ENCODE measurements around the gene LGALS3. TPM values are rescaled to one million over a fixed set of nuclear protein-coding genes. Genes with fewer than 3 reads are reported as not detected.
"Not testable (repeated sequence)": the region's sequence is repeated elsewhere in the genome, so short reads cannot be mapped to it uniquely, and the experiment has no call there.

The LGALS3 gene
- 10 to 100 TPM in 3 of 6 experiments, 1 to 10 TPM in 3; 3.1 to 21.6 (median 12.3) TPM for total RNA-seq
- long read RNA-seq, partial matches to known transcripts: 0 of 5 reads
- long read RNA-seq, other reads (novel, unspliced or antisense): 1 of 5 reads

DNA sequence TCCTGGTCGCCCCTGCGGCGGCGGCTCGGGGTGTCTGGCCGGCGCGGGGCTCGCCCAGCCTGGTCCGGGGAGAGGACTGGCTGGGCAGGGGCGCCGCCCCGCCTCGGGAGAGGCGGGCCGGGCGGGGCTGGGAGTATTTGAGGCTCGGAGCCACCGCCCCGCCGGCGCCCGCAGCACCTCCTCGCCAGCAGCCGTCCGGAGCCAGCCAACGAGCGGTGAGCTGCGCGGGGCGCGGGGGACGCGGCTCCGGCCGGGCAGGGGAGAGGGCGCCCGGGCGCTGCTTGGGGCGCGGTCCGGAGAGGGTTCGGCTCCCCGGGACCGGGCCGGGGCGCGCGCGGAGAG lies at the start of gene LGALS3:
TSS of gene LGALS3 (plus strand) at position 167 of the 342 bp plus-strand sequence. CDS start 8,122 bp downstream, outside the sequence.
- WGBS (ENCODE audit: insufficient coverage, low coverage, low lambda C conversion rate, missing lambda C conversion rate): 0% methylated on average over 8 of the region's 50 CpGs
- Histone ChIP-seq H3K27ac (peak within 1 kb of the TSS; percentile 39 to 82 (median 68)), H3K36me3 (no peaks in the 10 kb centered on the region), H3K9me3 (no peaks in the 10 kb centered on the region), H3K4me3 (peak within 1 kb of the TSS; percentile 45 to 53 (median 49)), H3K4me1 (peaks cover 0 to 12% (median 0%) of the 10 kb centered on the region in 4 donors), H3K27me3 (no peaks in the 10 kb centered on the region)
- peak; percentile 60 to 75 (median 74) for DNase-seq
- peak; percentile 78 to 85 (median 81) for ATAC-seq
- intact Hi-C loops (cut with DNase I): no loop called here
- peak; percentile 65 for TF ChIP-seq POLR2A (IDR thresholded peaks at IDR 0.05)
- TF ChIP-seq, protein P1, sequence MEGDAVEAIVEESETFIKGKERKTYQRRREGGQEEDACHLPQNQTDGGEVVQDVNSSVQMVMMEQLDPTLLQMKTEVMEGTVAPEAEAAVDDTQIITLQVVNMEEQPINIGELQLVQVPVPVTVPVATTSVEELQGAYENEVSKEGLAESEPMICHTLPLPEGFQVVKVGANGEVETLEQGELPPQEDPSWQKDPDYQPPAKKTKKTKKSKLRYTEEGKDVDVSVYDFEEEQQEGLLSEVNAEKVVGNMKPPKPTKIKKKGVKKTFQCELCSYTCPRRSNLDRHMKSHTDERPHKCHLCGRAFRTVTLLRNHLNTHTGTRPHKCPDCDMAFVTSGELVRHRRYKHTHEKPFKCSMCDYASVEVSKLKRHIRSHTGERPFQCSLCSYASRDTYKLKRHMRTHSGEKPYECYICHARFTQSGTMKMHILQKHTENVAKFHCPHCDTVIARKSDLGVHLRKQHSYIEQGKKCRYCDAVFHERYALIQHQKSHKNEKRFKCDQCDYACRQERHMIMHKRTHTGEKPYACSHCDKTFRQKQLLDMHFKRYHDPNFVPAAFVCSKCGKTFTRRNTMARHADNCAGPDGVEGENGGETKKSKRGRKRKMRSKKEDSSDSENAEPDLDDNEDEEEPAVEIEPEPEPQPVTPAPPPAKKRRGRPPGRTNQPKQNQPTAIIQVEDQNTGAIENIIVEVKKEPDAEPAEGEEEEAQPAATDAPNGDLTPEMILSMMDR (IDR thresholded peaks at IDR 0.05): no peak

DNA sequence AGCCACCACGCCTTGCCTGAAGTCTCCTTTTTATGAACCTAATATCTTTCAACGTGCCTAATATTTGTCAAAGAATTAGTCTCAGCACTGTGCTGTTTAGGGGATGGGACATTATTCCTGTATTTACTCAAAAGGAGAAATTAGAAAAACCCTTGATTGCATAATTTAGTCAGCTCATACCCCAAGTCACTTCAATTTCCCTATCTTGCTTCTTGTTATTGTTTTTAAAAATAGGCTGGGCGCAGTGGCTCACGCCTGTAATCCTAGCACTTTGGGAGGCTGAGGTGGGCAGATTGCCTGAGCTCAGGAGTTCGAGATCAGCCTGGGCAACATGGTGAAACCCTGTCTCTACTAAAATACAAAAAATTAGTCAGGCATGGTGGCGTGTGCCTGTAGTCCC lies 49.1 kb upstream of the LGALS3 start:
- peak in 2 of 4 donors; percentile 30 to 45 for ATAC-seq
- H3K36me3 ChIP-seq; H3K4me1 ChIP-seq; H3K27ac ChIP-seq; H3K27me3 ChIP-seq; DNase-seq; H3K4me3 ChIP-seq; intact Hi-C loops (cut with DNase I); H3K9me3 ChIP-seq: not testable (repeated sequence)
- 66% methylated on average over 5 of the region's 6 CpGs for WGBS (ENCODE audit: insufficient coverage, low coverage, low lambda C conversion rate, missing lambda C conversion rate)

GRCh38 chr14:55084401-55085059 lies 44.5 kb upstream of the LGALS3 start:
- no peak for DNase-seq
- TF ChIP-seq POLR2A (IDR thresholded peaks at IDR 0.05): no peak
- TF ChIP-seq, protein P1 (IDR thresholded peaks at IDR 0.05): no peak
- Histone ChIP-seq H3K4me3 (no peak overlapping the region), H3K9me3 (no peaks in the 10 kb centered on the region), H3K27me3 (no peaks in the 10 kb centered on the region), H3K27ac (no peak overlapping the region), H3K4me1 (no peaks in the 10 kb centered on the region), H3K36me3 (no peaks in the 10 kb centered on the region)
- intact Hi-C loops (cut with DNase I): no loop called here
- ATAC-seq: no peak

DNA sequence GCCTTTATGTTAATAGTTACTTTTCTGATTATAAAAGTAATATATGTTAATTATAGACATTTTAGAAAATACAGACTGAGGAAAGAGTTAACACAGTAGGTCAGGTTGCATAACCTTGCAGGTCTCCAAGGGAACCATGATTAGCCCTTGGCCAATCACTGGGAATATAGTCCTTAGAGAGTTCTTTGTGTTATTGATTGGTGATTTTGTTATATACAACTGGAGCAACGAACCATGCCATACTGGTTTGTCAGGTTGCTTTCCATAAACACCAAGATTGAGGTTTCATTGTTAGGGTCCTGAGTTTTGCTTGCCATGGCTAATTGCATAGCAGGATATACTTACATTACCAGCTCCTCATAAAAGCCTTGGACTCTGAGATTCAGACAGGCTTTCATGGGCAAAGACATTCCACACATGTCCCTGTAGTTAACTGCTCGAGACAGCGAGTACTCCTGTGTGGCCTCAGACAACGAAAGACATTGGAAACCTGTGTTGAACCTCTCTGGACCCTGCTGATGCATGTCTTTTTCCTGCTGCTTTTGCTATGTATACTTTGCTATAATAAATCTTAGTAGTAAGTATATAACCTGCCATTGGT lies 43.9 kb upstream of the LGALS3 start:
- no peak for DNase-seq
- ATAC-seq: no peak
- Histone ChIP-seq H3K27me3 (no peaks in the 10 kb centered on the region), H3K4me3 (no peak overlapping the region), H3K4me1 (no peaks in the 10 kb centered on the region), H3K36me3 (no peaks in the 10 kb centered on the region), H3K27ac (no peak overlapping the region), H3K9me3 (no peaks in the 10 kb centered on the region)
- intact Hi-C loops (cut with DNase I): no loop called here
- TF ChIP-seq POLR2A (IDR thresholded peaks at IDR 0.05): no peak
- TF ChIP-seq, protein P1 (IDR thresholded peaks at IDR 0.05): no peak
- 10% methylated on average over 4 of the region's 4 CpGs for WGBS (ENCODE audit: insufficient coverage, low coverage, low lambda C conversion rate, missing lambda C conversion rate)

- H3K27me3 ChIP-seq: no peaks in the 10 kb centered on the region
- no peak for TF ChIP-seq POLR2A (IDR thresholded peaks at IDR 0.05)
- TF ChIP-seq, protein P1 (IDR thresholded peaks at IDR 0.05): no peak
- intact Hi-C loops (cut with DNase I): no loop called here
- no peaks in the 10 kb centered on the region for H3K9me3 ChIP-seq
- no peaks in the 10 kb centered on the region for H3K36me3 ChIP-seq
- WGBS (ENCODE audit: insufficient coverage, low coverage, low lambda C conversion rate, missing lambda C conversion rate): 59% methylated on average over 4 of the region's 9 CpGs
- H3K27ac ChIP-seq: no peak overlapping the region
- no peaks in the 10 kb centered on the region for H3K4me1 ChIP-seq
- H3K4me3 ChIP-seq: no peak overlapping the region
- ATAC-seq (no peak), DNase-seq (no peak)
Observed at GRCh38 chr14:55086938-55087337, 42.1 kb upstream of the LGALS3 start.
